ENCODE measurements around the gene LRRC28.

- no peak for TF ChIP-seq GATA3 (IDR thresholded peaks at IDR 0.05; ENCODE audit: low read depth, low read length)
- no peak for TF ChIP-seq GATA2 (IDR thresholded peaks at IDR 0.05; ENCODE audit: low read depth, low read length)
Observed at GRCh38 chr15:99399618-99400017, 148.3 kb downstream of the LRRC28 start.

Data from SH-SY5Y (cell line).